Transverse colon (tissue), 4 donors: Measurements from ENCODE around the gene PPP1R9B. TPM values are rescaled to one million over a fixed set of nuclear protein-coding genes. Genes with fewer than 3 reads are reported as not detected.

ENCODE experiments used
- DNase-seq: peaks from one replicate; pipeline ENCODE4 v3.0.0-alpha.2; 2019
- H3K27ac ChIP-seq, 4 donors: fragments of 200-600 bp; sonication (generic); 2 replicates each; pipeline ENCODE4 v1.5.1; 2016 to 2018; ENCODE audit warnings: inconsistent platforms in 4 of 4
- H3K27me3 ChIP-seq: fragments of 200-600 bp; sonication (generic); 2 replicates; pipeline ENCODE4 v1.5.1; 2017; ENCODE audit warnings: inconsistent platforms
- H3K36me3 ChIP-seq, 4 donors: fragments of 200-600 bp; sonication (generic); 2 replicates each; pipeline ENCODE4 v1.5.1; 2017 to 2019; ENCODE audit warnings: inconsistent platforms in 4 of 4
- H3K4me1 ChIP-seq, 4 donors: fragments of 200-600 bp; sonication (generic); 2 replicates each; pipeline ENCODE4 v1.5.1; 2017 to 2020; ENCODE audit warnings: inconsistent platforms in 4 of 4
- H3K4me3 ChIP-seq, 4 donors: fragments of 200-600 bp; sonication (generic); 1 replicate in 1 of 4; 2 replicates in 3 of 4; pipeline versions ENCODE4 v1.5.1 to v1.6.1; 2017 to 2019; ENCODE audit warnings: inconsistent platforms in 4 of 4
- H3K9me3 ChIP-seq, 2 donors: fragments of 200-600 bp; sonication (generic); 2 replicates each; pipeline ENCODE4 v1.5.1; 2017 to 2019; ENCODE audit warnings: inconsistent platforms in 2 of 2
- CTCF ChIP-seq, 5 experiments: fragments of 200-600 bp in 3 of 5; fragments of 450-650 bp in 2 of 5; sonication (generic) in 3 of 5; IDR thresholded peaks; 1 replicate in 2 of 5; 2 replicates in 3 of 5; pipeline ENCODE4 v1.5.1; 2016 to 2017; ENCODE audit warnings: antibody characterized with exemption in 5 of 5, inconsistent platforms in 3 of 5, mild to moderate bottlenecking in 2 of 5, moderate library complexity in 1 of 5
- EP300 ChIP-seq: sonication (generic); formaldehyde crosslinking; IDR thresholded peaks from one replicate; pipeline ENCODE4 v1.6.1; 2017; ENCODE audit warnings: antibody characterized with exemption, low read depth
- POLR2A ChIP-seq: fragments of 450-650 bp; IDR thresholded peaks from one replicate; pipeline ENCODE4 v1.6.1; 2016; ENCODE audit warnings: antibody characterized with exemption, mild to moderate bottlenecking, moderate library complexity
- POLR2AphosphoS5 ChIP-seq, 3 donors: sonication (generic); formaldehyde crosslinking; IDR thresholded peaks; one replicate each; pipeline ENCODE4 v1.6.1; 2016; ENCODE audit warnings: antibody characterized with exemption in 3 of 3
- WGBS, 2 donors: methylation state at CpG; one replicate each; pipeline ENCODE4 v1.1.5; 2018; ENCODE audit warnings: low coverage in 1 of 2; 5-methylcytosine and 5-hydroxymethylcytosine counted together
- in situ Hi-C, 4 donors: fragments of 200-750 bp; cut with MboI; loops; one replicate each; pipeline versions ENCODE4 v1.15.0 to v1.15.1; 2017; ENCODE audit warnings: low sequenced_read_pairs in 3 of 4, low pct_ligation_motif_present in 1 of 4, low pct_unique_long_range_greater_than_20kb in 1 of 4
- intact Hi-C: fragments of 100-400 bp; cut with DNase I; formaldehyde crosslinking; loops from one replicate; pipeline ENCODE4 v1.15.1; 2023; ENCODE audit warnings: low total_unique reads
- total RNA-seq, 4 donors: library from RNA; depleted of rRNA; stranded (reverse); fragments of >200 nt; gene quantifications; one replicate each; pipeline ENCODE4 v1.1.0, GENCODE V29; 2016

PPP1R9B gene
- total RNA-seq, 4 donors from 2014 or later = 19.0 to 29.9 (median 27.7) TPM

GRCh38 chr17:50173335-50173941 lies 23.0 kb upstream of the PPP1R9B start:
- in situ Hi-C loops (no loop called here), intact Hi-C loops (no loop called here)
- TF ChIP-seq POLR2AphosphoS5 (IDR thresholded peaks at IDR 0.05) (no peak), POLR2A (no peak), CTCF (IDR thresholded peaks at IDR 0.05) (no peak), EP300 (no peak)
- WGBS, 2 donors = 65% methylated on average over 10 of the region's 10 CpGs; no CpG with 5 or more reads in 1 of the 2 donors
- DNase-seq = no peak
- Histone ChIP-seq H3K9me3 (no peaks in the 10 kb centered on the region), H3K27ac (peak overlapping the region; percentile 40 to 72 (median 62)), H3K27me3 (no peaks in the 10 kb centered on the region), H3K4me3 (no peak overlapping the region), H3K36me3 (no peaks in the 10 kb centered on the region), H3K4me1 (peaks cover 21 to 32% (median 27%) of the 10 kb centered on the region in 4 donors)

- intact Hi-C loops (no loop called here), in situ Hi-C loops (no loop called here)
- H3K27ac ChIP-seq = peak overlapping the region; percentile 40 to 72 (median 62)
- peaks cover 15 to 28% (median 23%) of the 10 kb centered on the region in 4 donors for H3K4me1 ChIP-seq
- no peaks in the 10 kb centered on the region for H3K27me3 ChIP-seq
- no peak for TF ChIP-seq EP300
- no peak for TF ChIP-seq POLR2AphosphoS5 (IDR thresholded peaks at IDR 0.05)
- TF ChIP-seq POLR2A = no peak
- no peak for TF ChIP-seq CTCF (IDR thresholded peaks at IDR 0.05)
- 68 to 82% methylated on average over 6 of the region's 6 CpGs for WGBS, 2 donors
- H3K36me3 ChIP-seq = no peaks in the 10 kb centered on the region
- H3K4me3 ChIP-seq = no peak overlapping the region
- DNase-seq = no peak
- H3K9me3 ChIP-seq = no peaks in the 10 kb centered on the region
These were observed 22.5 kb upstream of the PPP1R9B start for GRCh38 chr17:50172936-50173334.

GRCh38 chr17:50172130-50172529 lies 21.7 kb upstream of the PPP1R9B start:
- H3K36me3 ChIP-seq = no peaks in the 10 kb centered on the region
- no peaks in the 10 kb centered on the region for H3K9me3 ChIP-seq
- H3K4me3 ChIP-seq = no peak overlapping the region
- in situ Hi-C loops = no loop called here
- 40 to 91% methylated on average over 1 to 11 of the region's 11 CpGs for WGBS, 2 donors
- H3K27me3 ChIP-seq = no peaks in the 10 kb centered on the region
- TF ChIP-seq CTCF (IDR thresholded peaks at IDR 0.05) = no peak
- TF ChIP-seq POLR2AphosphoS5 (IDR thresholded peaks at IDR 0.05) = no peak
- no peak for TF ChIP-seq EP300
- DNase-seq = no peak
- no peak overlapping the region for H3K27ac ChIP-seq
- intact Hi-C loops = no loop called here
- H3K4me1 ChIP-seq = peaks cover 7 to 23% (median 15%) of the 10 kb centered on the region in 4 donors

GRCh38 chr17:50171371-50172071 lies 21.0 kb upstream of the PPP1R9B start:
- in situ Hi-C loops = no loop called here
- DNase-seq = no peak
- H3K4me1 ChIP-seq = peaks cover 5 to 22% (median 9%) of the 10 kb centered on the region in 4 donors
- no peak overlapping the region for H3K27ac ChIP-seq
- no peaks in the 10 kb centered on the region for H3K9me3 ChIP-seq
- intact Hi-C loops = no loop called here
- 90% methylated on average over 17 of the region's 17 CpGs; no CpG with 5 or more reads in 1 of the 2 donors for WGBS, 2 donors
- H3K36me3 ChIP-seq = no peaks in the 10 kb centered on the region
- TF ChIP-seq POLR2A = no peak
- no peak for TF ChIP-seq EP300
- TF ChIP-seq CTCF (IDR thresholded peaks at IDR 0.05) = no peak
- H3K4me3 ChIP-seq = no peak overlapping the region
- H3K27me3 ChIP-seq = no peaks in the 10 kb centered on the region
